GM12864 (cell line): ENCODE measurements around the gene RNF222.

Source experiments
- DNase-seq: peaks from one replicate; pipeline ENCODE4 v3.0.0-alpha.2; 2011; ENCODE audit warnings: low read depth
- H3K4me3 ChIP-seq: 2 replicates; pipeline ENCODE4 v1.5.1; 2011; ENCODE audit warnings: mild to moderate bottlenecking, low read depth, low read length, control low read depth
- TF ChIP-seq, protein P1 (sequence below): IDR thresholded peaks from 2 replicates; pipeline ENCODE4 v1.5.1; 2011; ENCODE audit warnings: low read depth, mild to moderate bottlenecking, moderate library complexity, low read length, control low read depth, inconsistent platforms; ENCODE audit errors: missing control alignments

Gene RNF222

DNA sequence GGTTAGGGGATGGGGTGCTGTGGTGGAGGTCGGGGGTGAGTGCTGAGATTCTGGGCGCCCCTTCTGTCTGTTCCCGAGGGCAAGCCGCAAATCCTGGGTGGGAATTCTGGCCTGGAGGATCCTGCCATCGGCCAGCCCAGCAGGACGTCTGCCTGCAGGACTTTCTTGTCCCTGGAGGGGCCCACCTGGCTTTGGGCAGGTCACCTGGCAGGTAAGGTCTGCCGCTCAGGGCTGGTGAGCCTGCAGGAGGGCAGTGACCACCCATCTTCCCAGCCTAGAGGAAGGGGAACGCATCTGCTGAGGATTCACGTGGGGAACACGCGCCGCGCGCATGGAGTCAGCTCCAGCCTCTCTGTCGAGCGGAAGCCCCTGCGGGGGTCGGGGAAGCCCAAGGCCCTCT lies 5.4 kb downstream of the RNF222 start:
- DNase-seq: no peak
- TF ChIP-seq, protein P1, sequence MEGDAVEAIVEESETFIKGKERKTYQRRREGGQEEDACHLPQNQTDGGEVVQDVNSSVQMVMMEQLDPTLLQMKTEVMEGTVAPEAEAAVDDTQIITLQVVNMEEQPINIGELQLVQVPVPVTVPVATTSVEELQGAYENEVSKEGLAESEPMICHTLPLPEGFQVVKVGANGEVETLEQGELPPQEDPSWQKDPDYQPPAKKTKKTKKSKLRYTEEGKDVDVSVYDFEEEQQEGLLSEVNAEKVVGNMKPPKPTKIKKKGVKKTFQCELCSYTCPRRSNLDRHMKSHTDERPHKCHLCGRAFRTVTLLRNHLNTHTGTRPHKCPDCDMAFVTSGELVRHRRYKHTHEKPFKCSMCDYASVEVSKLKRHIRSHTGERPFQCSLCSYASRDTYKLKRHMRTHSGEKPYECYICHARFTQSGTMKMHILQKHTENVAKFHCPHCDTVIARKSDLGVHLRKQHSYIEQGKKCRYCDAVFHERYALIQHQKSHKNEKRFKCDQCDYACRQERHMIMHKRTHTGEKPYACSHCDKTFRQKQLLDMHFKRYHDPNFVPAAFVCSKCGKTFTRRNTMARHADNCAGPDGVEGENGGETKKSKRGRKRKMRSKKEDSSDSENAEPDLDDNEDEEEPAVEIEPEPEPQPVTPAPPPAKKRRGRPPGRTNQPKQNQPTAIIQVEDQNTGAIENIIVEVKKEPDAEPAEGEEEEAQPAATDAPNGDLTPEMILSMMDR: no peak
- no peak overlapping the region for H3K4me3 ChIP-seq

DNA sequence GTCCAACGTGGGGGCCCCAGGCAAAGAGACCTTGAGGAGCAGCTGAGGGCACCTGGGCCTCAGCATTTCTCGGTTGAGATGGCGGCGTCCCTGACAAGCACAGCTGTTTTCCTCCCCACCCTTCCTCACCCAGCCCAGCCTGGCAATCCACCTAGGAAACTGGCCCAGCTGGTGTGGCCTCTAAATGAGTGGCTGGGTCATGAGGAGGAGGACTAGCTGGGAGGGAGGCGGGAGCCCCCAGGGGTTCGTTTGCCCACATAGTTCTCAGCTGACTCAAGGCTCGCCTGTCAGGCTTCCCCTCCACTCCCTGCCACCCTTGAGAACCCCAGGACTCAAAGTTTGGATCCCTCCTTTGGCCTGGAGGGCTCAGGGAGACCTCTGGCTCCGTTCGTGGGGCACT lies 5.9 kb downstream of the RNF222 start:
- TF ChIP-seq, protein P1: no peak
- H3K4me3 ChIP-seq: no peak overlapping the region
- no peak for DNase-seq

DNA sequence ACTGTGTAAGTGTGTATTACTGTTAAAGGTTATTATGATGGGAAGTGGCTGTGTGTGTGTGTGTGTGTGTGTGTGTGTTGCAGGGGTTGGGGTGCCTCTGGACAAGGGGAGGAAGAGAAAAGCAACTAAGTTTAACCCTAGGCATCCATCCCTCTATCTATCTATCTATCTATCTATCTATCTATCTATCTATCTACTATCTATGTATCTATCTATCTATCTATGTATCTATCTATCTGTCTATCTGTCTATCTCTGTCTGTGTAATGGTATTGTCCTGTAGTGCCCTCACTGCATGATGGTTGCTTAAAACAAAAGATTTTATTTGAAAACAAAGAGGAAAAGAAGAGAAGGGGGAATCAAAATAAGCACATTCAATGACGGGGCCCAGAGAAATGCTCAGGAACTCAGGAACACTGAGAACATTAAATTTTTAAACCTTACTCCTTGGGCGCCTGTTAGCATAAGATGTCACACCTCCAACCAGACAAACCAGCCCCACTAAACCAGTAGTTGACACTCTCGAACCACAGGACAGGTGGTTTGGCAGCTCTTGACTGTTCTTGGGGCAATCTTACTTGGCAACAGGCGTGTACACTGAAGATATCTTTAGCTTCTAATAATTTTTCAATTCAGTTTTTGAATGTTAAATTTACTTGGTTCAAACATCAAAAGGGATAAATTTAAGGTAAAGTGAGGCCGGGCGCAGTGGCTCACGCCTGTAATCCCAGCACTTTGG lies 9.5 kb downstream of the RNF222 start:
- H3K4me3 ChIP-seq: no peak overlapping the region
- TF ChIP-seq, protein P1: no peak
- DNase-seq: no peak

DNA sequence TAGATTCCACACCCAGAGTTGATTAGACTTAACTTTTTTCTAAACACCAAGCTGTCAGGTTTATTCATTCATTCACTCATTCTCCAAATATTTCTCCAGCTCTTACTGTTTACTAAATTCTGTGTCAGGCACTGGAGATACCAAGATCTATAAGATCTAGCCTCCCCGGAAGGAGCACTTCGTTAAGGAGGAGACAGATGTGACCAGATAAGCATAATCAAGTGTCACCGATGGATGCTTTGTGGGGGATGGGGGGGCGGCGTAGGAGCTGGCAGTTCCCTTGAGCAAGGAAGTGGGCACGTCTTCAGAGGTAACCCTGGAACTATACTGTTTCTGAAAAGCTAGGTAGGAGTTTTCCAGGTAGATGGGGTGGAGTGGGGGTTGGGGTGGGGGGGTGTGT lies 10.8 kb downstream of the RNF222 start:
- DNase-seq: no peak
- TF ChIP-seq, protein P1: no peak
- no peak overlapping the region for H3K4me3 ChIP-seq

DNA sequence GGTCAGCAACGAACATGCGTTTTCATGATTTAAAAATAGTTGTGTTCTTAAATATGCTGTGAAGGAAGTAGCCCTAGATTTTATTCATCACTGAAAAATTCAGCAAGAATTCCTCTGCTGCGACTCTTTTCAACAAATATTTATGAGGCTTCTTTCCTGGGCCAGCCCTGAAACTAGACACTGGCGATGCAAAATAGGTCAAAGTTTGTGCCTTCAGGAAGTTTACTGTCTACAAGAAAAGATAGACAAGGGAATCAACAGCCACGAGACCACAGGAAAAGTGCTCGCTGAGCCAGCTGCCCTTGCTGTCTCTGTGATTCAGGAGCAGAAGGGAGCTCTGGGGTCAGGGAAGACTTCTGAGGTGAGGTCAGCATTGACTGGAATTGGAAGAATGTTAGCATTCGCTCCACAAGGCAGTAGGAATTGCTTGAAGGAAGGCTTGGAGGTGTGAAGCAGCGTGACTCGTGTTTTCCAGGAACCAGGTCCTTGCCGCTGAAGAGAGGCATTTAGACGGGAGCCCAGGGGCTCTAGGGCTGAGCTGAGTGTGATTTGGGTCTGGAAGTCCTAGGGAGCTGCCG lies 12.7 kb downstream of the RNF222 start:
- no peak for DNase-seq
- no peak overlapping the region for H3K4me3 ChIP-seq
- TF ChIP-seq, protein P1: no peak

DNA sequence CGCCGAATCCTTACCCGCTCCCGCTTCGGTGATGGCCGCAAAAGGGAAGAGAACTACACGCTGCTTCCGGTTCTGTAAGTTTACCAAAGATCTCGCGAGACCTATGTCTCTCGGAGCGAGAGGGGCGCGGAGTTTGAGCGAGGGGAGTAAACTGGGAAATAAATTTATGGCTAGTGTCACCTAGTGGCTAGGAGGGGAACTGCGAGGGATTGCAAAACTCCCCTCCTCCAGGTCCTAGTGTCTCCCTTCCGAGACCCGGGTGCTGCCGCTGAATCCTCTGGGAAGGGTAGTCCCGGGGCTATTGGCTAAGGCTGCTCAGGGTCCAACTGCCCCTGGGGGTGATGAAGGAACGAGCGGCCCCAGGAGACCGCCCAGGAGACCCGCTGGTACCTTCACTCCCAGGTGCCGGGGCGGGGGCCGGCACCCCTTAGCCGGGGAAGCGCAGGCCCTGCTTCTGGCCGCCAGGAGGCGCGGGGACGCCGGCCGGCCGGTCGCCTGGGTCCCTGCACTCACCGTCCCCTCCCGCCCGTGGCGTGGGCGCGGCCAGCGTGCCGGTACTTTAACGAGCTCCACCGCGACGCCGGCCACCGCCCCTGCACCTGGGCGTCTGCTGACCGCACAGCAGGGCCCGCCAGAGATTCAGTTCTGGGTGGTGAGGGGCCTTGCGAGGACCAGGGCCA lies 14.3 kb downstream of the RNF222 start, which contains the start of gene RPL26:
Gene RPL26, minus strand, starts transcription at position 51 of the 680 bp plus-strand sequence. CDS start 883 bp downstream, outside the sequence.
- H3K4me3 ChIP-seq: peak within 1 kb of the TSS; percentile 70
- peak; percentile 96 for DNase-seq
- TF ChIP-seq, protein P1: peak; percentile 85
